Measurements from ENCODE around the gene STAG2. TPM values are rescaled to one million over a fixed set of nuclear protein-coding genes. Genes with fewer than 3 reads are reported as not detected.

STAG2 gene
- total RNA-seq, 1 donor from 2014 or later, result 107 TPM

DNA sequence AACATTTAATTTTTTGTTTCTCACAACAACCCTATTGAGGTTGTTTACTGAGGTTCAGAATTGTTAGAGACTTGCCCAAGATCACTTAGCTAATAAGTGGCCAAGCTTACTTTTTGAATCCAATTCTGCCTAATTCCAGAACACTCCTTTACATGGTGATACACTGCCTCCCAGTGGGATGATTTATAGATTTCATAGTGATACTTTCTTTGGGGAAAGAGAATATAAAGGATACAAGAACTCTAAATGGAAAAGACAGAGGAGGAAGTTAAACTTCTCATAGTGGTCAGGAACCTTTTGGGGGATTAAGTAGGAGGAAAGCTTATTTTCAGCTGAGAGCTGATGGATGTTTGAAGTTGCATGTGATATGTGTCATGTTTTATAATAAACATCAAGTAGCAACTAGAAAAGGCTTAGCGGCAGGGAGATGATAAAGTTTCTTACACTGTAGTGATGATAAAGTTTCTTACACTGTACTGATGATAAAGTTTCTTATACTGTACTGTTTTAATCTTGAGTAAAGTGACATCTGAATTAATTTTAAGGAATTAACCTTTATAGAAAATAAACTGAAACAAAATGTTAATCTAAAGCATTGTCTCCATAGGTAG lies 15.3 kb downstream of the STAG2 start:
- peak; percentile 51 for DNase-seq

DNA sequence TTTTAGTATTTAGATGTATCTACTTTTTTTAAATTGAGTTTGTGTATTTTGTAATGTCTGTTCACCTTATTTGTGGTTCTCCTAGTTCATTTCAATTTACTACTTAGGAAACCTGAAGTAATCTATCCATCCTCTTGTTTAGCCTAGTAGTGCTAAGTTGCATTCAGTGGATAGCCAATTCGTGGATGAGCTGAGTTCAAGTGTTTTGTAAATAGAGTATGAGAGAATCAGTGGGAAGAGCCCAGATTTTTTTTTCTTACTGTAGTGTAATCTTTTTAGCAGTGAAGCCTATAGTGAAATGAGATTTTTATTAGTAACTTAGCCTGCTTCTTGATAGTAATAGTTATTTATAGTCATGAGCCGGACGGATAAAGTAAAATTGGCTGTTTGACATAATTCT lies 21.7 kb downstream of the STAG2 start:
- DNase-seq, result no peak

DNA sequence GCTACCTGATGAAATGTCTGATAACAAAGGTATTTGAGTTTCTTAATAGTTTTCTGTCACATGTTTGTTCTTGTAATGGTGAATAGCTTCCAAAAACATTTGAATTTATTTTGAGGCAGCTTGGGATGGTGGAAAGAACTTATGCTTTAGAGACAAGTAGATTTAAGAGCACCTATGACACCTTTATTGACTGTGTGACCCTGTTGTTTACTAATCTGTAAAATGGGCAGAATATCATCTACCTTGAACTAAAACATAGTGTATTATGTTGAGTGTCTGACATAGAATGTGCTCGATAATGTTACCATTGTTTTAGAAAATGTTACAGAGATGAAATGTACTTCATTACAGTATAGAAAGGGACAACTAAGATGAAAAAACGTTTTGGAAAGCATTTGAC lies 24.9 kb downstream of the STAG2 start:
- no peak for DNase-seq

DNA sequence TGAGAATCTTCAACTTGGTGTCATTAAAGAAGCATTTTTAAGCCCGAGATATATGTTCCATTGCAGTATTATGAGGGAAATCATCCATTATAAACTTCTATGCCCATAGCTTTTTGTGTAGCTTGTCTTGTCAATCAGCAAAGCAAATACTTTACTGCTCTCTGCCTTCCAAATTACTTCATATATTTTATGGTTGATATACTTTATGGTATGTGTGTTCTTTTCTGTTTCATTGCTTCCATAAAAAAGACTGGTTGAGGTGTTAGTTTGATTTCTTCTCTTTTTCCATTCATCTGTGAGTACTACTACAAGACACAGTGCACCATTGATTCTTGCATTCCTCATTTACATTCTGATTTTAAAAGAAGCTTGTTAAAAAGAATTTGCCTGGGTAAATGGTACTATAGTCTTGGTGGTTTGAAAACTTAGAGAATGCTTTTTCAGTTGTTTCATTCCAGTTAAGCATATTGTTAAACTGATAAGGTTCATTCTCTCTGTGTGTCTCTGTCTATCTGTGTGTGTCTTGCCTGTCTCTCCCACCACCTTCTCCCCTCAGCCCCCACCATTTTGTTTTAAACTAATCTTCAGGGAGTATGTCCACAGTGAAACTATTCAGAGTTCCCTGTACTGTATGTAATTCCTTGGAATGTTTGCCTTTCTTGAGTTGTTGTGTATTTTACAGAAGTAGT lies 27.1 kb downstream of the STAG2 start:
- DNase-seq, result no peak

DNA sequence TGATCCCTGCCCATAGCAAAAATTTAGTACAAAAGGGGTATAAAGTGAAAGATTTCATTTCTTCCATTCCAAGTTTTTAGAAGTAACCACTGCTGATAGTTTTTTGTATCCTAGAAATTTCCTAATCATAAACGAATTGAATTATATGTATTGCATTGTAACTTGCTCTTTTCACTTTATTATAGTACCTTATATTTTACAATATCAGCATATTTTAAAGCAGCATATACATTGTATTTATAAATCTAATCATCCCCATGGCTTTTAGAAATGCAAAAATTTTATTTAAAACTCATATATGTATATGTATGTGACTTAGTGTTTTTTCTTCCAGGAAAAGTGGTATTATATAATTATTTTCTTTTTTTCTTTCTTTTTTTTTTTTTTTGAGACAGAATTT lies 27.7 kb downstream of the STAG2 start:
- no peak for DNase-seq

DNA sequence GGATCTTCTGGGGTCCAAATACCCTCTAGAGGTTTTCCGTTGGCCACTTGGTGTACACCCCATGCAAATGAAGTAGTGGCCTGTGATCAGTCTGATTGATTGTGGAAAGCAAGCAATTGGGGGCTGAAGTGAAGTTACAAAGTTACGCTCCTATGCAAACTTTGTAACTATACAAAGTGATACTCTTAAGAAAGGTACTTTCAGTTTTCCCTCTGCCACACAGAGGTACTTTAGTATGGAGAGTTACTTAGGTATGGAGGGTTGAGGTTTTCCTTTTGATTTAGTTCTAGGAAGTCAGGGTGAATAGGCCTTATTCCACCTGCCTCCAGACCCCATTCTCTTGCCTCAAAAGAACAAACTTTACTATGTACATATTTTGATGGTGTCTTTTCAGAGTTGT lies 28.7 kb downstream of the STAG2 start:
- no peak for DNase-seq

DNA sequence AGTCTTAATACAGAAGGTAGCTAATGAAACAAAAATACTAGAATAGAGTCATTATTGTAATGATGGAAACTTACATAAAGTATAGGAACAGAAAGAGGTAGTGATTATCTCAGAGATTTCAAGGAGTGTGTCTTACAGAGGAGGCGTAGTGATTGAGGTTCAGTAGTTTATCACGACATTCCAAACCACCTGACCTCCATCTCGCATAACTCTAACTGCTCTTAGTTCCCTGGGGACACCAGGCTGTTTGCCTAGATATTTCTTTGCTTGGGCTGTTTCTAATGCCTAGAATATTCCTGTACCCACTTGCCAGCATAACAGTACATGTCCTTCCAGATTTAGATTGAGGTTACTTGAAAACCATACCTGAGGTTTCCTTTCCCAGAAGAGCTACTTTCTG lies 29.1 kb downstream of the STAG2 start:
- DNase-seq, result no peak

DNA sequence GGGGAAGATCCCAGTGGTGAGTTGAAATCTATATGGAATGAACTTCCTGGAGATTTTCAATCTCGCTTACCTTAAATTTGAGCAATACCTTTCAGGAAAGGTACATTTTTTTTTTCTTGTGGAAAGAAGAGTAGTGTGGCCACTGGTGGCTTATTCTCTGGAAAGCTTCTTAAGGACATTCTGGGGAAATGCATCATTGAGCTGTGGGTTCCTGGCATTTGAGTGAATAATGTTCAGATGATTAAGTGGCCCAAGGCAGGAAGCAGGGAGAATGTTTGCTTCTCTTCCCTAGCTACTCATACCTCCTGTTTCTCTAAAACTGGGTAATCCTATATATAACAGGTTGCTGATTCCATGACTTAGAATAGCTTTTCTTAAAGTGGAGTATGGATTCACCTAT lies 31.8 kb downstream of the STAG2 start:
- DNase-seq, result peak; percentile 73

DNA sequence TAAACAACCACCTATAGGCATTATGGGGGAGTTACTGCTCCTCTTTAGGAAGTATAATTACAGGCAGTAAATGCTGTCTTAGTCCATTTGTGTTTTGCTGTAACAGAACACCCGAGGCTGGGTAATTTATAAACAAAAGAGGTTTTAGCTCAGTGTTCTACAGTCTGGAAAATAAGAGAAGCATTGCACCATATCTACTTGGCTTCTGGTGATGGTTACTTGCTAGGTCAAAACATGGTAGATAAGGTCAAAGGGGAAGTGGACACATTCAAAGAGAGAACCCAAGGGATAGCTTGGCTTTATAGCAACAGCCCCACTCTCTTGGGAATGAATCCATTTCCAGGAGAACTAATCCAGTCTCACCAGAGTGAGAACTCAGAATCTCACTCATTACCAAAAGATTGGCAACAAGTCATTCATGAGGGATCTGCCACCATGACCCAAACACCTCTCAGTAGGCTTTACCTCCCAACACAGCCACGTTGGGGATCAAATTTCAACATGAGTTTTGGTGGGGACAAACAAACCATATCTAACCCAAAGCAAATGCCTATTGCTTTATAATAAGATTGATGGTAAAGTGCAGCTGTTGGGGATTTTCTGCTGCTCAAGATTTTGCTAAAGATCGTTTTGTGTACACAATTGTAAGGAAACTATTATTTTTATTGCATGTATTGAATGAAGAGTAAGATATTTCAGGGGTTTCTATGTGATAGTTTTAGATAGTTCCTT lies 32.6 kb downstream of the STAG2 start:
- DNase-seq, result no peak

DNA sequence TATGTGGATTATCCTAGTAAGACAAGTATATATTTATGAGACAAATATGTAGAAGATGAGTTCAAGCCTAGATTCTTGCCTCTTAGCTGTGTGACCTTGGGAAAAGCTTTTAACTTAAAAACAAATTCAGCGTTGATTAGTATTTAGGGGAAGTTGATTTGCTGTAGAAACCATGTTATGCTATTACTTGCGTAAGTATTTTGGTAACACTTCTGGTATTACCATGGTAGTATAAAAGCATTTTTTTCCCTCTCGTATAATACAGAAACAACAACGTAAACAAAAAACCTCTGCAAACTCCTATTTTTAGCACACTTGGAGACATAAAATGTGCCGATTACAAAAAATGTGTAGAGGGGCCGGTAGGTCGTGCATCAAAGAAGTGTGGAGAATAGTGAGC lies 33.2 kb downstream of the STAG2 start:
- no peak for DNase-seq

DNA sequence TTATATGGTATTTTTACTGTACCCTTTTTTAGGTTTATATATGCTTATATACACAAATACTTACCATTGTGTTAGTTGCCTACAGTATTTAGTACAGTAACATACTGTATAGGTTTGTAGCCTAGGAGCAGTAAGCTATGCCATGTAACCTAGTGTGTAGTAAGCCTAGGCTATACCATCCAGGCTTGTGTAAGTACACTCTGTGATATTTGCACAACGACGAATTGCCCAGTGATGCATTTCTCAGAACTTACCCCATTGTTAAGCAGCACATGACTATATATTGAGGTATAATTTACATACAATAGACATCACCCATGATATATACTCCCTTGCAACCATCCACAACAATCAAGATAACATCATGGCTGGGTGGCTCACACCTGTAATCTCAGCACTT lies 40.1 kb downstream of the STAG2 start:
- DNase-seq, result no peak

DNA sequence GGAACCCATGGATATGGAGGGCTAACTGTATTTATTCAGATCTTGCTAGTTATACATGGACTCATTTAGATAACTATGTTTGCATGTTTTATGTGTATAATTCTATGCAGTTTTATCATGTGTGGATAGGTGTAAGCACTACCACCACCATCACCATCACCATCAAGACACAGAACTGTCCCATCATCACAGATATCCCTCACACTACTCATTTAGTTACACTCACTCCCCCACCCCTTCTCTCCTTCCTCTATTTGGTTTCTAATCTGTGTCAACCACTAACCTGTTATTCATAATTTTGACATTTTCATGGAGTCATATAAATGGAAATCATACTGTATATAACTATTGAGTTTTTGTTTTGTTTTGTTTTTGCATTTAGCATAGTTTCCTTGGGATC lies 43.7 kb downstream of the STAG2 start:
- no peak for DNase-seq

DNA sequence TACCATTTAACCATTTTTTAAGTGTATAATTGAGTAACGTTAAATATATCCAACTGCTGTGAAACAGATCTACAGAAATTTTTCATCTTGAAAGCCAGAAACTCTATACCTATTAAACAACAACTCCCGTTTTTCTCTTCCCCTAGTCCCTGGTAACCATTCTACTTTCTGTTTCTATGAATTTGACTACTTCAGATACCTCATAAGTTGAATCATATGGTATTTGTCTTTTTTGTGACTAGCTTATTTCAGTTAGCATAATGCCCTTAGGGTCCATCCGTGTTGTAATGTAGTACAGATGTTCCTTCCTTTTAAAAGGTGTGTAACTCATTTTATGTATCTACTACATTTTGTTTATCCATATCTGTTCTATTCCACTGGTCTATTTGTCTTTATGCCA lies 48.7 kb downstream of the STAG2 start:
- no peak for DNase-seq

DNA sequence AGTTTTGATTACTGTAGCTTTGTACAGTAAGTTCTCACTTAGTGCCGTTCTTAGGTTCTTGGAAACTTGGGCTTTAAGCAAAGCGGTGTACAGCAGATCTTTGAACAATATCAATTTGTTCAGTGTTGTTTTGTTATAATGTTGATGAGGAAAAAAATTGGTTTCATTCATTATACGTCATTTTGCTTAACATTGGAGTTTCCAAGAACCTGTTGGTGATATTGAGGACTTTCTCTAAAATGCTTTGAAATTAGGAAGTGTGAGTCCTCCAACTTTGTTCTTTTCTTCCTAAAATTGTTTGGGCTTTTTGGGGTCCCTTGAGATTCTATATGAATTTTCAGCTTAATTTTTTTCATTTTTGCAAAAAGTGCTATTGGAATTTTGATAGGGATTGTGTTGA lies 49.1 kb downstream of the STAG2 start:
- no peak for DNase-seq

DNA sequence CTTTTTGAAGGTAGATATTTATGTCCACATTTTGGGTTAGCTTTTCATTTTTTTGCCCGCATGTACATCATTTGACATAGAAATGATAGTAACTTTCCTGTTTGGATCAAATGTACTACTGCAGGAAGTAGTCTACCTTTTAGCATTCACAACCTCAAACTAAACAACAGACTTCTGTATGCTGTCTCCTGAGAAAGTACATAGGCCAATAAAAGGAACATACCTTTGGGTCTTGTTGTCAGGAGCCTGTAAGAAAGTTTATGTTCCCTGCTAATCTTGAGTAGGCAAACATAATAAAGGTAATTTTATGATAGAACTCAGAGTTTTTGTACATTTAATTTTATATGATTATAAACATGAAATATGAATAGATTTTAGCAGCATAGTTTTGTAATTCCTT lies 54.2 kb downstream of the STAG2 start:
- DNase-seq, result no peak

DNA sequence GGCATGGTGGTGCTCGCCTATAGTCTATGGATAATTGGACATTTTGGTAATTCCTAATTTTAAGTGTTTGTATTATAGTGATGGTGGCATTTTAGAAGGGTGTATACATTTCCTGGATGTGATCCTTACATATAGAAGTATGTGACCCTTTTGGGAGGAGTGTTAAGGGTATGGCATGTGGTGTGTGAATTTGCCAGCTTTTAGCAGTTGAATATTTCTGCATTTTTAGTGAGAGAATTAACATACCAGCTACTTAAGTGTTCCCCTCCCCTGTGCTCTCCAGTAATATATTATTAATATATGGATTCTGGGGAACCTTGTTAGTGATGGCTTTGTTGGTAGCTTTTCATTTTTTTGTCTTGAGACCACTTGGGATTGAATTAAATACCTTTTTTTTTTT lies 55.3 kb downstream of the STAG2 start:
- DNase-seq, result no peak

DNA sequence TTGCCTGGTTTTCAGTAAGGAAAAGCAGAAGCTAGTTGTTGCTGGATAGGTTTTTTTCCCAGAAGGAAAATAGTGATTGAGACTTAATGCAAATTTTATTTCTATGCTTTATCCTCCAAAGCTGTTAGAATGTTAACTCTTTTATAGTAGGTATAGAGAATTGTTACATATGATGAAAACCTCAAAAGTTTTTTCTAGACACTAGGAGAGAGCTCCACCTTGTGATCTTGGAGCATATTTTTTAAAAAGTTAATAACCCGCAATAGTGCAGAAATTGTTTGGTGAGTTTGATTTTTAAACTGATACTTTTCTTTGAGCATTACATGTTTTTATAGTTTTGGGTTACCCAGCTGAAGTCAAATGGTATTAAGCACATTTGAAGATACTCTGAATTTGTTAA lies 56.5 kb downstream of the STAG2 start:
- peak; percentile 16 for DNase-seq

DNA sequence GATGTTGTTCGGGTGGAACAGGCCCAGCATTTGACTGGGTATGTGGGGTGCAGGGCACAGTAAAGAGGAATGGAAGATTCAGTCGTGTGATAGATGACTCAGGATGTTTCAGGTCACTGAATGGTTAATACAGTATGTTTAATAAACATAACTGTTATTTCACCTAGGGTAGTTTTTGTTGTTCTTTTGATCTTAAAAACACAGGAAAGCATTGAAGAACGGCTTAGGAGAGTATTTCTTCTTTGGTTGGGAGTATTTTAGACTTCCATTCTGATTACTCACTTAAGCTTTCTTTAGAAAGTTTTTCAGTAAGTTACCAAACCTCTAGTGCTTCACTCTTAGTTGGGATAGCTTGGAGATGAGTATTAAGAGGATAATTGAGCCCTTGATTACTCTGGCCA lies 62.3 kb downstream of the STAG2 start:
- DNase-seq, result no peak

DNA sequence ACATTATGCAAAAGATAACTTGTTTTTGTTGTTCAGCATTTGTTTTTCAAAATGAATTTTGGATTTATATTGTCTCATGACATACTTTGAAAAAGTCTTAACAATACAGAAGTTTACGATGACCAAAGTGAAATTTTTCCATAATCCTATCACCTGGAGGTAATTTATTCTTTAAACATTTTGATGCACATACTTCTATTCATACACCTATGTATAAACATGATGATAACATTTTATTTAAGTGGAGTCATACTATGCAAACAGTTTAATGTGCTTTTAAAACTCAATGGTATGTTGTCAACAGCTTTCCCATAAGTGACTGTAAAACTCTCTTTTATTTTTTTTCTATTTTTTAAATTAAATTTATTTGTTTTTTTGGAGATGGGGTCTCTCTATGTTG lies 65.0 kb downstream of the STAG2 start:
- no peak for DNase-seq

DNA sequence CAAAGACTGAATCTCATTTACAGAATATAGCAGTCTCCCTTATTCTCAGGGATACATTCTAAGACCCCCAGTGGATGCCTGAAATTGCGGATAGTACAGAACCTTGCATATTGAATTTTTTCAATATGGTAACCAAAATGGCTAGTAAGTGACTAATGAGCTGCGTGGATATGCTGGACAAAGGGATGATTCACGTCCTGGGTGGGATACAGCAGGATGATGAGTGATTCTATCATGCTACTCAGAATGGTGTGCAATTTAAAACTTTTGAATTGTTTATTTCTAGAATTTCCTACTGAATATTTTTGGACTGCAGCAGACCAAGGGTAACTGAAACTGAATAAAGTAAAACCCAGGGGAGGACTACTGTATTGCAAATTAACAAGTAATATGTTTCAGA lies 66.7 kb downstream of the STAG2 start:
- DNase-seq, result peak; percentile 2

DNA sequence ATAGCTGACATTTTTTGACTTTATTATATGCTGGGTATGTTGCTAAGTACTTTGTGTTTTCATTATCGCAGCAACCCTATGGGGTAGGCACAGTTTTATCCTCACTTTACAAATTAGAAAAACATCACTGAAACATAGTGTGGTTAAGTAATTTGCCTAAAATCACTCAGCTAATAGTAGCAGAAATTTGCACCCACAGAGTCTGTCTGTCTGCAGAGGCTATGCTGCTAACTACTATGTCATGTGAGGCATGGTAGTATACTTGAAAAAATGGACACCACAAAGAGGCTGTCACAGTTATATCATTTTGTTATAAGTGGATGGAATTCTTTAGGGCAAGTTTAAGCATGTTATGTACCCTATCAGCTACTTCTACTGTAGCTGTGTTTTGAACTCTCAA lies 69.0 kb downstream of the STAG2 start:
- no peak for DNase-seq

DNA sequence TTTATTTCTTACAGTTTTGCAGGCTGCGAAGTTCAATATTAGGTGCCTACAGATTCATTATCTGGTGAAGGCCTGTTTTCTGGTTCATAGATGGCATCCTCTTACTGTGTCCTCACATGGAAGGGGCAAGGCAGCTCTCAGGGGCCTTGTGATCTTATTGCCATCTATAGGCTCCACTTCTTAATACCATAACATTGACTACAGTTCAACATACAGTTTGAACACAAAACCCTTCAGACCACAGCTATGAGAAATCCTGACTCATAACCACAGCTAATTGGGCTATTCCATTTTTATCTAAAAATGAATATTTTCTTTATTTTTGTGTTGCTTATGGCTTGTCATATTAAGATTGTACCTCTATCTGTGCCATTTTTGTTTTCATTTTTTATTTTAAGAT lies 72.3 kb downstream of the STAG2 start:
- no peak for DNase-seq

DNA sequence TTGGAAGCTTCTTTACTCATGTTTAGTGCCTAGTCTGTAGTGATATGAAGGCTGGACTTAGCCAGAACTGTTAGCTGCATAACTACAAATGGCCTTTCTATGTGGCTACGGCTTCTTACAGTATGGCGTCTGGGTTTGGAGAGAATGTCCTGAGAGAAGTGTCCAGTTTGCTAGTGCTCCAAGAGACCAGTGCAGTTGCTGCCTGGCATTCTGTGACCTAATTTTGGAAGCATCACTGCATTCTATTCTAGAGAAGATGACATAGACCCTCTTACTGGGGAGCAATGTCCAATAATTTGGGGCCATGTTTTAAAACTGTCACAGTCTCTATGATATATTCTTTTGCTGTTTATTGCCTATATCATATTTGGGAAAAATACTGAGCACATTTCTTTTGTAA lies 74.2 kb downstream of the STAG2 start:
- no peak for DNase-seq

DNA sequence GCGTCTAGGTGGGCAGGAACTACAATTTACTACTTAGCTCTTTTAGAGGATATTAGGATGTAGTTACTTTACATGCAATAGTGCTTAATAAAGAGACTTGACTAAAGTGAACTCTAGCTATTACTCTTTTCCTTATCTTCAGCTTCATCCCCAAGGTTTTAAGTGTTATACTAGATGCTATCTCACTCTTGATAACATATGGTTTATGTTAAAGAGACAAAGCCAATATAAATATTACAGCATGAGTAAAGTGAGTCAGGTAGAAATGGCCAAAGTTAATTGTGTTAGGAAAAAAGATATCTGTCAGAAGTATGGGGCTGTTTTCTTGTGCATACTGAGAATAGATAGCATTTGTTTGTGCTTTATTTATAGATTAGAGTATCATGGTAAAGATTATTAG lies 80.5 kb downstream of the STAG2 start:
- no peak for DNase-seq
